Upper lobe of left lung (tissue), 4 donors: ENCODE measurements around the gene ABCC5.

Experiments
- CTCF ChIP-seq, 6 experiments: fragments of 450-650 bp in 4 of 6; fragments of 200-600 bp in 2 of 6; sonication (generic) in 2 of 6; IDR thresholded peaks; one replicate each; pipeline ENCODE4 v1.5.1; 2016 to 2019; ENCODE audit warnings: antibody characterized with exemption in 6 of 6
- EP300 ChIP-seq, 4 donors: sonication (generic); formaldehyde crosslinking; IDR thresholded peaks; one replicate each; pipeline ENCODE4 v1.5.1; 2017; ENCODE audit warnings: antibody characterized with exemption in 4 of 4, control low read depth in 2 of 4
- POLR2A ChIP-seq, 4 donors: fragments of 450-650 bp; IDR thresholded peaks; one replicate each; pipeline ENCODE4 v1.5.1; 2016 to 2017; ENCODE audit warnings: antibody characterized with exemption in 4 of 4, mild to moderate bottlenecking in 2 of 4
- POLR2AphosphoS5 ChIP-seq, 2 donors: sonication (generic); formaldehyde crosslinking; IDR thresholded peaks; one replicate each; pipeline ENCODE4 v1.5.1; 2017; ENCODE audit warnings: antibody characterized with exemption in 2 of 2

GRCh38 chr3:183895774-183896173 lies 121.9 kb downstream of the ABCC5 start:
- no peak for TF ChIP-seq POLR2A (IDR thresholded peaks at IDR 0.05)
- no peak for TF ChIP-seq CTCF (IDR thresholded peaks at IDR 0.05)
- no peak for TF ChIP-seq POLR2AphosphoS5 (IDR thresholded peaks at IDR 0.05)
- TF ChIP-seq EP300 (IDR thresholded peaks at IDR 0.05) = no peak
